HFF-Myc (cell line): Measurements from ENCODE around the gene HORMAD2.

Source experiments
- DNase-seq: peaks from one replicate; pipeline ENCODE4 v3.0.0-alpha.2; 2011; ENCODE audit warnings: low read depth; ENCODE audit errors: extremely low read depth
- H3K4me3 ChIP-seq: replicated peaks from 2 replicates; pipeline ENCODE4 v1.5.1; 2011; ENCODE audit warnings: low read depth, mild to moderate bottlenecking, control low read depth, low read length
- CTCF ChIP-seq: IDR thresholded peaks from 2 replicates; pipeline ENCODE4 v1.5.1; 2012; ENCODE audit warnings: mild to moderate bottlenecking, low read depth, low read length, control low read depth; ENCODE audit errors: missing control alignments

The HORMAD2 gene

GRCh38 chr22:30217698-30218560, 137.7 kb downstream of the HORMAD2 start:
- H3K4me3 ChIP-seq, result no peak overlapping the region
- DNase-seq, result no peak
- TF ChIP-seq CTCF, result no peak

DNA sequence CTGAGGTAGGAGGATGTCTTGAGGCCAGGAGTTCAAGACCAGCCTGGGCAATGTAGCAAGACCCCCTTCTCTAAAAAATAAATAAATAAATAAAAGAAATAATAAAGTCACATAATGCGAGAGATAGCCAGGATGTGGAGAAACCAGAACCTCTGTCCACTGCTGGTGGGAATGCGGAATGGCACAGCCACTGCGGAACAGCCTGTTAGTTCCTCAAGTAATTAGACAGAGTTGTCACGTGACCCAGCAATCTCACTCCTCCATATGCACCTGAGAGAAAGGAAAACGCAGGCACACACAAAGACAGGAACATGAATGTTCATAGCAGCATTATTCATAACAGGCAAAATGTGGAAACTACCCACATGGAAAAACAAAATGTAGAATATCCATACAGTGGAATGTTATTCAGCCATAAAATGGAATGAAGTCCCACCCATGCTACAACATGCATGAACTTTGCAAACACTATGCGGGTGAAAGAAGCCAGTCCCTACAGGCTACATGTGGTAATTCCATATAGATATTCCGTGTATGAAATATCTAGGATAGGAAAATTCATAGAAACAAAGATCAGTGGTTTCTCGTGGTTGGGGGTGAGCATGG, 138.9 kb downstream of the HORMAD2 start:
- DNase-seq, result no peak
- TF ChIP-seq CTCF, result no peak
- H3K4me3 ChIP-seq, result no peak overlapping the region

DNA sequence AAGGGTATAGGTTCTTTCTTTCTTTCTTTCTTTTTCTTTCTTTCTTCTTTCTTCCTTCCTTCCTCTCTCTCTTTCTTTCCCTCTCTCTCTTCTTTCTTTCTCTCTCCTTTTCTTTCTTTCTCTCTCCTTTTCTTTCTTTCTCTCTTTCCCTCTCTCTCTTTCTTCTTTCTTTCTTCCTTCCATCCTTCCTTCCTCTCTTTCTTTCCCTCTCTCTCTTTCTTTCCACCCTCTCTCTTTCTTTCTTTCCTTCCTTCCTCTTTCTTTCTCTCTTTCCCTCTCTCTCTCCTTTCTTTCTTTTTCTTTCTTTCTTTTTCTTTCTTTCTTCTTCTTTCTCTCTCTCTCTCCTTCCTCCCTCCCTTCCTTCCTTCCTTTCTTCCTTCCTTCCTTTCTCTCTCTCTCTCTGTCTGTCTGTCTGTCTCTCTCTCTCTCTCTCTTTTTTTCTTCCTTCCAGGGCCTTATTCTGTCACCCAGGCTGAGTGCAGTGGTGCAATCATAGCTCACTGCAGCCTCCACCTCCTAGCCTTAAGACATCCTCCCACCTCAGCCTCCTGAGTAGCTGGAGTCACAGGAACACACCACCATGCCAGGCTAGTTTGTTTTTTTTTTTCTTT, 139.5 kb downstream of the HORMAD2 start:
- no peak for TF ChIP-seq CTCF
- no peak for DNase-seq
- H3K4me3 ChIP-seq, result no peak overlapping the region

DNA sequence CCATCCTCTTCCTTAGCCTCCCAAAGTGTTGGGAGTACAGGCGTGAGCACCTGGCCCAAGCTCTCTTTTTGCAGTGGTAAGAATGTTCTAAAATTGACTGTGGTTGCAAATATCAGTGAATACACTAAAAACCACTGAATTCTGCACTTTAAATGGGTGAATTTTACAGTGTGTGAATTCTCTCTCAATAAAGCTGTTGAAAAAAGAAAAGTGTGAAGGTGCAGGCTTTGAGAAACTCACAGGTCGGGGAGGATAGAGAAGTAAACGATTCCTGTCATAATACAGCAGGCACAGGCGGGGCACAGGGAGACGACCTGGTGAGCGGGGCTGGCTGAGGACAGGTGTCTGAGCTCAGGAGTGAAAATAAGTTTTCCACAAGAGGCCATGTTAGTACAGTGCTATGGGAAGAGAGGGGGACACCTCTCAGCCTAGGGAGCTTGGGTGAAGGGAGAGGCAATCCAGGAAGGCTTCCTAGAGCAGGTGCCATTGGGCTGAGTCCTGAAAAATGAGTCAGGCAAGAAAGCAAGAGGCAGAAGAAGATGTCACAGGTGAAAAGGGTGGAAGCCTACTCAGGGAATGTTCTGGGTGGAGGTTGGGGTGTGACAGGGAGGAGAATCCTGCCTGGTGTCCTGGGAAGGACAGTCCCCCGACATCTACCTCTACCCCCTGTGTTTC, 140.2 kb downstream of the HORMAD2 start:
- DNase-seq, result no peak
- H3K4me3 ChIP-seq, result no peak overlapping the region
- TF ChIP-seq CTCF, result no peak

DNA sequence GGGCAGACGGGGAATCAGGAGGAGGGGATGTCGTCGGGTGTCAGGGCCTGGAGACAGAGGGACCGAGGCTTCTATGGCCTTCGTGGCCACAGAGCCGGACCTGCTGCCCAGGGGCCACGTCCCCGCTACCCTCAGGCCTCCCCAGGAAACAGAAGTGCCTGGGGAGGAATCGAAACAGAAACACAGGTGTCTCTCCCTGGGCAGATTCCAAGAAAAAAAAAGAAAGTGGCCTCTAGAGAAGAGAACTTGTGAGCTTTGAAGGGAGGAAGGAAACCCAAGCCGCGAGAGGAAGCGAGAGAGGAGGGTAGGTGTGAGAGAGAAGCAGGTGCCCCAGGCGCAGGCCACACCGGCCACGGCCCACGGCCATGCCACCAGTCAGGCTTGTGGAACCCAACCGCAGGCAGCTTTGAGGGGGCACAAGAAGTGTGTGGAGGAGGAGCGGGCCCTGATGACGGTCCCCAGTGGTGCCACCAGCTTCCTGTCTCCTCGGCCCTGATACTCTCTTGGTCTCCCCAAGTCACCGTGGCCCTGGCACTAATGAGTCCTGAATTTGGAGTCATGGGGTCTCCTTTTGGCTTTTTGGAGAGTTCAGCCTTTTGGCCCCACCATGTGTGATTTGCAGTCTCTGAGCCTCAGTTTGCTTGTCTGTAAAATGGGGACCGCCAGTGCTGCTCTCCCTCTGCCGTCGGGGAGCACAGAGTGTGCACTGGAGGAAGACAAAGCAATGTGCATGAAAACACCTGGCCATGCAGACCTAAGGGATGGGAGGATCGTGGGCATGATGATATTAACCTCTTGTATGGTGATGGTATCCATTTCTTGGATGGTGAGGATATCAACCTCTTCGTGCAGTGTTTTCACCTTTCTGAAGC, 141.1 kb downstream of the HORMAD2 start:
- no peak for TF ChIP-seq CTCF
- H3K4me3 ChIP-seq, result no peak overlapping the region
- no peak for DNase-seq

- no peak overlapping the region for H3K4me3 ChIP-seq
- TF ChIP-seq CTCF, result no peak
- no peak for DNase-seq
Measured at GRCh38 chr22:30222321-30222720, 142.1 kb downstream of the HORMAD2 start.
